SU-DHL-6 (cell line): ENCODE results near the gene ATP7B.

Source experiments
- H2AFZ ChIP-seq: fragments of 200-600 bp; sonication (generic); 2 replicates; pipeline ENCODE4 v1.6.1; 2014; ENCODE audit warnings: low read depth, mild to moderate bottlenecking, moderate library complexity, mixed read lengths, antibody characterized with exemption, low read length; ENCODE audit not compliant: severe bottlenecking
- H3F3A ChIP-seq: fragments of 200-600 bp; shearing (Covaris generic); 2 replicates; pipeline ENCODE4 v1.6.0; 2016; ENCODE audit warnings: antibody characterized with exemption, mild to moderate bottlenecking; ENCODE audit not compliant: insufficient read depth
- H3K27ac ChIP-seq: fragments of 200-600 bp; sonication (generic); 2 replicates; pipeline ENCODE4 v1.5.1; 2016; ENCODE audit warnings: low read depth, mild to moderate bottlenecking, low read length, moderate library complexity, mixed read lengths
- H3K27me3 ChIP-seq: fragments of 200-600 bp; sonication (generic), shearing (Covaris generic); 2 replicates; pipeline ENCODE4 v1.6.0; 2014; ENCODE audit warnings: mild to moderate bottlenecking, low read length
- H3K36me3 ChIP-seq: fragments of 200-600 bp; sonication (generic); 2 replicates; pipeline ENCODE4 v1.6.1; 2014; ENCODE audit warnings: mild to moderate bottlenecking, low read length, mixed read lengths
- H3K4me2 ChIP-seq: fragments of 300-600, 200-600 bp; shearing (Covaris generic), sonication (generic); 2 replicates; pipeline ENCODE4 v1.6.0; 2014; ENCODE audit warnings: low read length, low read depth, mild to moderate bottlenecking; ENCODE audit not compliant: poor library complexity, severe bottlenecking
- H3K4me3 ChIP-seq: fragments of 200-600 bp; sonication (generic); 2 replicates; pipeline ENCODE4 v1.5.1; 2014; ENCODE audit warnings: antibody characterized with exemption, low read length, mild to moderate bottlenecking, mixed read lengths; ENCODE audit not compliant: insufficient read depth, poor library complexity, severe bottlenecking
- H3K79me2 ChIP-seq: fragments of 200-600 bp; sonication (generic); 2 replicates; pipeline ENCODE4 v1.6.1; 2014; ENCODE audit warnings: mild to moderate bottlenecking, low read length, moderate library complexity; ENCODE audit not compliant: insufficient read depth
- H3K9ac ChIP-seq: fragments of 200-600 bp; sonication (generic); 2 replicates; pipeline ENCODE4 v1.7.0; 2014; ENCODE audit warnings: mild to moderate bottlenecking, low read length
- H3K9me2 ChIP-seq: fragments of 200-600 bp; sonication (generic); replicated peaks from 2 replicates; pipeline ENCODE4 v1.6.1; 2014; ENCODE audit warnings: low read length; ENCODE audit not compliant: insufficient read depth
- H3K9me3 ChIP-seq: fragments of 200-600 bp; sonication (generic); 2 replicates; pipeline ENCODE4 v1.6.1; 2014; ENCODE audit warnings: low read length, mixed read lengths; ENCODE audit not compliant: insufficient read depth
- H4K20me1 ChIP-seq: fragments of 200-600 bp; sonication (generic); 2 replicates; pipeline ENCODE4 v1.6.1; 2014; ENCODE audit warnings: low read depth, mild to moderate bottlenecking, antibody characterized with exemption, low read length, moderate library complexity, mixed read lengths
- EZH2phosphoT487 ChIP-seq: fragments of 200-600 bp; sonication (generic), shearing (Covaris generic); conservative IDR thresholded peaks from 2 replicates; pipeline ENCODE4 v1.6.1; 2018; ENCODE audit warnings: mild to moderate bottlenecking, antibody characterized with exemption, low read length, moderate library complexity, mixed read lengths
- TF ChIP-seq, protein P1 (sequence below): fragments of 200-600 bp; sonication (generic); IDR thresholded peaks from one replicate; pipeline ENCODE4 v1.5.1; 2017; ENCODE audit warnings: antibody characterized with exemption, mild to moderate bottlenecking, low read length, moderate library complexity; ENCODE audit not compliant: insufficient read depth, poor library complexity, severe bottlenecking

Gene ATP7B

DNA sequence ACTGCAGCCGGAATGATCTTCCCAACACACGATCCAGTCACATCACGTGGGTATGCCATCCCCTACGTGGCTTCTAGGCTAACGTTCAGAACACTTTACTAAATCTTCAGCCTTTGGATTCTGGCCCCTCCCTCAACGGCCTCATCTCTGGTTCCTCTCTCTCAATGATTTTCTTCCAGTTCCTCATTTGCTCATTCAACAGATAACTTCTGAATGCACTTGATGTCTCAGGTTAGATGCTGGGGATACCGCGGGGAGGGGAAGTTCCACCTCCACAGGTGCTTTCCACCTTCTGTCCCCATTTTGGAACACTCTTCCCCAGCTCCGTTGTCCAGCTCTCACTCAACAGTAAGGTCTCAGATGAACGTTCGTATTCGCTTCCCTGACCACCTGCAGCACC, 66.1 kb downstream of the ATP7B start:
- no peak overlapping the region for H3K4me2 ChIP-seq
- H3K27ac ChIP-seq, result no peak overlapping the region

GRCh38 chr13:51944428-51944827, 66.8 kb downstream of the ATP7B start:
- no peaks in the 10 kb centered on the region for H3K27me3 ChIP-seq
- no peak overlapping the region for H3K27ac ChIP-seq
- no peaks in the 10 kb centered on the region for H3K36me3 ChIP-seq
- no peaks in the 10 kb centered on the region for H3F3A ChIP-seq
- H4K20me1 ChIP-seq, result no peaks in the 10 kb centered on the region
- no peaks in the 10 kb centered on the region for H3K79me2 ChIP-seq
- H3K9ac ChIP-seq, result no peak overlapping the region
- H3K4me3 ChIP-seq, result no peak overlapping the region
- H2AFZ ChIP-seq, result no peak overlapping the region
- TF ChIP-seq, protein P1, sequence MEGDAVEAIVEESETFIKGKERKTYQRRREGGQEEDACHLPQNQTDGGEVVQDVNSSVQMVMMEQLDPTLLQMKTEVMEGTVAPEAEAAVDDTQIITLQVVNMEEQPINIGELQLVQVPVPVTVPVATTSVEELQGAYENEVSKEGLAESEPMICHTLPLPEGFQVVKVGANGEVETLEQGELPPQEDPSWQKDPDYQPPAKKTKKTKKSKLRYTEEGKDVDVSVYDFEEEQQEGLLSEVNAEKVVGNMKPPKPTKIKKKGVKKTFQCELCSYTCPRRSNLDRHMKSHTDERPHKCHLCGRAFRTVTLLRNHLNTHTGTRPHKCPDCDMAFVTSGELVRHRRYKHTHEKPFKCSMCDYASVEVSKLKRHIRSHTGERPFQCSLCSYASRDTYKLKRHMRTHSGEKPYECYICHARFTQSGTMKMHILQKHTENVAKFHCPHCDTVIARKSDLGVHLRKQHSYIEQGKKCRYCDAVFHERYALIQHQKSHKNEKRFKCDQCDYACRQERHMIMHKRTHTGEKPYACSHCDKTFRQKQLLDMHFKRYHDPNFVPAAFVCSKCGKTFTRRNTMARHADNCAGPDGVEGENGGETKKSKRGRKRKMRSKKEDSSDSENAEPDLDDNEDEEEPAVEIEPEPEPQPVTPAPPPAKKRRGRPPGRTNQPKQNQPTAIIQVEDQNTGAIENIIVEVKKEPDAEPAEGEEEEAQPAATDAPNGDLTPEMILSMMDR, result no peak
- no peak for TF ChIP-seq EZH2phosphoT487
- no peaks in the 10 kb centered on the region for H3K9me2 ChIP-seq
- H3K9me3 ChIP-seq, result no peaks in the 10 kb centered on the region
- H3K4me2 ChIP-seq, result no peak overlapping the region

More for the DNA sequence above, 66.1 kb downstream of the ATP7B start:
- no peaks in the 10 kb centered on the region for H3K79me2 ChIP-seq
- TF ChIP-seq, protein P1, result no peak
- TF ChIP-seq EZH2phosphoT487, result no peak
- no peaks in the 10 kb centered on the region for H4K20me1 ChIP-seq
- H2AFZ ChIP-seq, result no peak overlapping the region
- H3F3A ChIP-seq, result no peaks in the 10 kb centered on the region
- no peaks in the 10 kb centered on the region for H3K36me3 ChIP-seq
- H3K27me3 ChIP-seq, result no peaks in the 10 kb centered on the region; the same call in 1 of the 2 replicates
- H3K9me3 ChIP-seq, result no peaks in the 10 kb centered on the region
- no peaks in the 10 kb centered on the region for H3K9me2 ChIP-seq
- H3K4me3 ChIP-seq, result no peak overlapping the region
- H3K9ac ChIP-seq, result no peak overlapping the region

DNA sequence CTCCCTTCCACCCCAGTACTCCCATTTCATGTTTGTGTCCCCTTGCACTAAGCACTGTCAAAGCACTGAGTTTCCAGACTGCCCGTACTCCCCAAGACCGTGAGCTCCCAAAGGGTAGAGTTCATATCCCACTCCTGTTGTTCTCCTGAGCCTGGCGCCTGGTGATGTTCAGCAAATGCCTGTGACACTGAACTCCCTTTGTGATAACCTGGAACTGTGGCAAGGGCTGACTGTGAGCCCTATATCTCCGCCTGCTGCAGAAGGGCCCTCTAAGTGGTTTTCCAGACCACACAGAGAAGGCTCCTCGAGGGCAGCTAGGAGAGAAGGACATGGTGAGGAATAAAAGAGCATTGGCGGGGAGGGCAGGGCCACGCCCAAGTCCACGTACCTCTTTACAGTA, 67.5 kb downstream of the ATP7B start:
- Histone ChIP-seq H3F3A (no peaks in the 10 kb centered on the region), H3K9me3 (no peaks in the 10 kb centered on the region), H3K9ac (no peak overlapping the region), H3K36me3 (no peaks in the 10 kb centered on the region), H3K27me3 (no peaks in the 10 kb centered on the region), H3K9me2 (no peaks in the 10 kb centered on the region), H4K20me1 (no peaks in the 10 kb centered on the region), H3K27ac (no peak overlapping the region), H3K79me2 (no peaks in the 10 kb centered on the region), H3K4me3 (no peak overlapping the region), H3K4me2 (no peak overlapping the region), H2AFZ (no peak overlapping the region)
- TF ChIP-seq EZH2phosphoT487, result no peak
- TF ChIP-seq, protein P1, result no peak
